Bronchial epithelial cell (primary cell): Measurements from ENCODE around the gene UFSP2. TPM values are rescaled to one million over a fixed set of nuclear protein-coding genes. Genes with fewer than 3 reads are reported as not detected.

Experiments used
- DNase-seq: peaks from one replicate; pipeline ENCODE4 v3.0.0-alpha.2; 2010; ENCODE audit warnings: low read depth
- FAIRE-seq: peaks from 2 replicates; lab custom pipeline; 2011; peaks lifted over from hg19 to GRCh38; lab: Jason Lieb, UNC
- H3K27me3 ChIP-seq: 2 replicates; pipeline ENCODE4 v1.5.1; 2011; ENCODE audit warnings: low read length; ENCODE audit not compliant: control insufficient read depth, insufficient read depth
- H3K36me3 ChIP-seq: 2 replicates; pipeline ENCODE4 v1.5.1; 2011; ENCODE audit warnings: low read length; ENCODE audit not compliant: control insufficient read depth, insufficient read depth
- H3K4me3 ChIP-seq: 2 replicates; pipeline ENCODE4 v1.5.1; 2011; ENCODE audit warnings: mild to moderate bottlenecking, low read depth, low read length, control low read depth
- CTCF ChIP-seq: IDR thresholded peaks from 2 replicates; pipeline ENCODE4 v1.5.1; 2011; ENCODE audit warnings: mild to moderate bottlenecking, moderate library complexity, low read length, control low read depth, inconsistent platforms; ENCODE audit not compliant: insufficient read depth, severe bottlenecking
- total RNA-seq: library from RNA; depleted of rRNA; stranded (reverse); fragments of >200 nt; gene quantifications from 2 replicates; pipeline ENCODE4 v1.2.1, GENCODE V29; 2014

UFSP2 gene
- total RNA-seq, 1 donor from 2014 or later, result 29.2 TPM

- TF ChIP-seq CTCF, result no peak
- no peak overlapping the region for H3K4me3 ChIP-seq
- no peaks in the 10 kb centered on the region for H3K27me3 ChIP-seq
- FAIRE-seq (no peak), DNase-seq (no peak)
- H3K36me3 ChIP-seq, result no peaks in the 10 kb centered on the region
These were observed 73.0 kb downstream of the UFSP2 start for GRCh38 chr4:185352741-185353140.

GRCh38 chr4:185352202-185352601, 73.6 kb downstream of the UFSP2 start:
- no peak overlapping the region for H3K4me3 ChIP-seq
- TF ChIP-seq CTCF, result no peak
- no peak for FAIRE-seq
- H3K36me3 ChIP-seq, result no peaks in the 10 kb centered on the region
- DNase-seq, result no peak
- no peaks in the 10 kb centered on the region for H3K27me3 ChIP-seq

- no peak for TF ChIP-seq CTCF
- no peak for DNase-seq
- no peak for FAIRE-seq
- H3K4me3 ChIP-seq, result no peak overlapping the region
- H3K36me3 ChIP-seq, result no peaks in the 10 kb centered on the region
- no peaks in the 10 kb centered on the region for H3K27me3 ChIP-seq
These were observed 74.1 kb downstream of the UFSP2 start for GRCh38 chr4:185351691-185352090.

Other genes starting within 250 kb of the UFSP2 start
- gene CFAP97, start 222.0 kb downstream of the UFSP2 start, total RNA-seq, result 30.0 and 32.9 TPM in 2 replicates
- 14.3 and 18.4 TPM in 2 replicates for gene SNX25, start 216.4 kb downstream of the UFSP2 start, total RNA-seq
- gene LRP2BP, start 30.0 kb downstream of the UFSP2 start, total RNA-seq, result 0.53 and 0.64 TPM in 2 replicates
- 8.4 and 8.6 TPM in 2 replicates for gene ANKRD37, start 29.1 kb downstream of the UFSP2 start, total RNA-seq
- gene CCDC110, start 45.8 kb upstream of the UFSP2 start, total RNA-seq, result under 0.01 and 0.13 TPM in 2 replicates
- 0.13 and 1.6 TPM in 2 replicates for gene PDLIM3, start 109.5 kb upstream of the UFSP2 start, total RNA-seq